Activated CD4-positive, alpha-beta T cell treated with anti-CD3 and anti-CD28 coated beads for 24 hours (primary cell): ENCODE measurements around the gene COMT.

Experiments
- DNase-seq, 2 donors: peaks; one replicate each; pipeline ENCODE4 v3.0.0-alpha.2; 2020; ENCODE audit warnings: low read depth in 2 of 2

Gene COMT

GRCh38 chr22:19957445-19957844, 15.9 kb downstream of the COMT start:
- no peak for DNase-seq

- no peak for DNase-seq
Measured at GRCh38 chr22:19958083-19959042, 16.8 kb downstream of the COMT start.

DNA sequence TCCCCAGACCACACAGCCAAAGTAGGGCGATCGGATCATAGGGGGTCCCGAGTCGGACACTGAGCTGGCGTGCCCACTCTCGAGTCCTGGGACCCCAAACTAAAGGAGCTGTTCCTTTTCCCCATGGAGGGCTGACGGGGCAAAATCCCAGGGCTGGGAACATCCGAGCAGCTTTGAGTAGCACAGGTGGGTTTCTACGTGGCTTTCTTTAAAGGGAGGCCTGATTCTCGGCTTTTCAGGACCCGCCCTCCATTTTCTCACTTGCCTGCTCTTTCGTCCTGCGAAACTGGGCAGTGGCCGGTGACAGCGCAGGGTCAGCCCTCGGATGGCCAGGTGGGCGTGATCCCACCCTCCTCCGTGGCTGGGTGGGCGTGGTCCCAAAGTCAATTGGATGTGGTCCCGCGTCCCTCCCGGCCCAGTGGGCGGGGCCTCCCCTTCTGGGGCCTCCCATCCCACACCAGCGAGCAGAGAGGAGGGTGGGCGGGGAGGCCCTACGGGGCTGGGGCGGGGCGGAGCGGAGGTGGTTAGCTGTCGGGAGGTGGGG, 17.5 kb downstream of the COMT start:
- DNase-seq, result no peak

DNA sequence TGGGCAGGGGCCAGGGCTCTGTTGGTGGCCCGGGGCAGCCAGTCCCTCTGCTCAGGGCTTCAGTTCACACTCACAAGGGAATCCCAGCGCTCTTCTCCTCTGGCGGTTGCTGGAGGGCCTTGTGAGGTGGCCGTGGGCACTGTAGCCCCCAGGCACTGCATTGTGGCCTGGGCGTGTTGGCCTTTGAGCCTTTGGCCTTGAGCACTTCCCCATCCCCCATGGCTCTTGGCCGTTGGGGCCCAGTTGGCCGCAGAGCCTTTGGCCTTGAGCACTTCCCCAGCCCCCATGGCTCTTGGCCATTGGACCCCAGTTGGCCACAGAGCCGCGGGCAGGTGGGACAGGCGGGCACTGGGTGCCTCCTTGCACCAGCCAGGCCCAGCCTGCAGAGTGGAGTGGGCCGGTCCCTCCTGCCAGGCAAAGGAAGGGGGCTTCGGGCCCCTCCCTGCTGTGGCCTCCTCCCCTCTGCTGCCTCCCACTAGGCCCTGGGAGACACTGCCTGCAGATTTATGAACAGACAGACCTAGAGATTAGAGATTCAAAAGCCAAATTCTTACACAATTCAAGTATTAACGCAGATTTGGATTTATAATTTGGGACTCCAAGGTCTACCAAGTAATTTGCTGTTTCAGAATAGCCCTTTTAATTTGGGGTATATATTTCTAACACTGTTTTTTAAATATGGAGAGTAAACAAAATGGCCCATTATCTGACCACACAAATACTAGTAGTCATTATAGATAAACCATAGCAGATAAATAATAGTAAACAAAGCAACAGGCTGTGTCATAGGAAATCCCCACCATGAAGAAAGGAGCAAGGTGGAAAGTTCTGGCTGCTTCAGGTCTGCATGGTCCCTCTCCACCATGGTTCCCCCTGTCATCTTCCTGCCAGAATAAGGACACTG, 18.3 kb downstream of the COMT start:
- DNase-seq, result no peak

DNA sequence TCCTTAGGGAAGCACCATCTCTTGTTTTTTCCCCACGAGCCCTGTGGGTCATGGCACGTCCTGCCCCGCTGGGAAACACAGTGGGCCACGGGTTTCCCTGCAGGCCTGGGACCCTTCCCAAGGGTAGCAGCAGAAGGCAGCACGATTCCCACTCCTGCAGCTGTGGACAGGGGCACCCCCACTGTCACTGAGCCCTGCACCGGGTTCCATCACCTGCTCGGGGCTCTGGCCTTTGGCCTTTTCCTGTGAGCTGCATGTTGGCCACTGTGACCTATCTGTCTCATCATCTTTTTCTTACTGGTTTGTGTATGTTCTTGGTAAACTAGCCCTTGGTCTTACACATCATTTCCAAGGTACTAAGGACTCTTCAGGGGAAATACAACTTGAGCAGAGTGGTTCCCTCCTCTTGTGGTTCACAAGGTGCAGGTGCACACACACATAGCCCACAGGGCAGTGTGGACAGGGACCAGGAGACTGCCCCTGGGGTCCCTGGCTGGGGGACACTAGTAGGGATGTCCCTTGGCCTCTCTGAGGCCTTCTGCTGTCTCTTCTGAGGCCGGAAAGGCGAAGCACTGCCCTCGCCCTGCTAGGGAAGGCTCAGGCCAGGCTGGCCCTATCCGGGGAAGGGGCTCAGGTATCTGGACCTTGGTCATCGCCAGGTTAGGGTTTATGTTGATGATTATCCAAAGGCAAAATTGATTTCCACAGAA, 19.1 kb downstream of the COMT start:
- DNase-seq, result no peak

GRCh38 chr22:19961201-19961580, 19.6 kb downstream of the COMT start:
- no peak for DNase-seq

GRCh38 chr22:19961868-19962245, 20.3 kb downstream of the COMT start:
- no peak for DNase-seq

- peak; percentile 59 for DNase-seq
Measured at GRCh38 chr22:19962246-19962908, 20.8 kb downstream of the COMT start.

GRCh38 chr22:19962909-19963806, 21.6 kb downstream of the COMT start:
- peak in 1 of 2 donors; percentile 33 for DNase-seq

- no peak for DNase-seq
Measured at GRCh38 chr22:19963863-19964642, 22.5 kb downstream of the COMT start.

- DNase-seq, result no peak
Measured at GRCh38 chr22:19964701-19965386, 23.3 kb downstream of the COMT start.

- DNase-seq, result no peak
Measured at GRCh38 chr22:19965771-19966709, 24.5 kb downstream of the COMT start.

GRCh38 chr22:19966908-19967750, 25.6 kb downstream of the COMT start:
- DNase-seq, result no peak

- DNase-seq, result no peak
Measured at GRCh38 chr22:19967850-19968449, 26.4 kb downstream of the COMT start.

DNA sequence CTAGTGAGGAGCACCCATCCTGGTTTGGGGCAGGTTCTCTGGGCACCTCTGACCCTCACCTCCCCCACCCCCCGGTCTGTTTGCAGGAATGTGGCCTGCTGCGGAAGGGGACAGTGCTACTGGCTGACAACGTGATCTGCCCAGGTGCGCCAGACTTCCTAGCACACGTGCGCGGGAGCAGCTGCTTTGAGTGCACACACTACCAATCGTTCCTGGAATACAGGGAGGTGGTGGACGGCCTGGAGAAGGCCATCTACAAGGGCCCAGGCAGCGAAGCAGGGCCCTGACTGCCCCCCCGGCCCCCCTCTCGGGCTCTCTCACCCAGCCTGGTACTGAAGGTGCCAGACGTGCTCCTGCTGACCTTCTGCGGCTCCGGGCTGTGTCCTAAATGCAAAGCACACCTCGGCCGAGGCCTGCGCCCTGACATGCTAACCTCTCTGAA, 26.9 kb downstream of the COMT start:
- no peak for DNase-seq
